Breast epithelium (tissue), 4 donors: Measurements from ENCODE around the gene CDC14A. TPM values are rescaled to one million over a fixed set of nuclear protein-coding genes. Genes with fewer than 3 reads are reported as not detected.
A peak's percentile ranks its signal among the peaks of the same experiment; 100 is the strongest.

Source experiments
- DNase-seq, 2 donors: peaks; one replicate each; pipeline ENCODE4 v3.0.0-alpha.2; 2019; ENCODE audit warnings: low spot score in 2 of 2
- H3K27ac ChIP-seq, 2 donors: fragments of 200-600 bp; sonication (generic) in 1 of 2; one replicate each; pipeline ENCODE4 v1.5.1; 2016 to 2019; ENCODE audit warnings: mild to moderate bottlenecking in 1 of 2
- H3K27me3 ChIP-seq, 2 donors: fragments of 200-600 bp; sonication (generic) in 1 of 2; one replicate each; pipeline versions ENCODE4 v1.5.1 to v1.6.0; 2017 to 2019; ENCODE audit warnings: control low read depth in 1 of 2, mild to moderate bottlenecking in 1 of 2
- H3K36me3 ChIP-seq: fragments of 200-600 bp; one replicate; pipeline ENCODE4 v1.5.1; 2019
- H3K4me1 ChIP-seq, 2 donors: fragments of 200-600 bp; sonication (generic); one replicate each; pipeline ENCODE4 v1.5.1; 2016 to 2019; ENCODE audit warnings: control low read depth in 1 of 2
- H3K4me3 ChIP-seq, 3 donors: fragments of 200-600 bp; sonication (generic); 1 replicate in 2 of 3; 2 replicates in 1 of 3; pipeline ENCODE4 v1.5.1; 2016 to 2019; ENCODE audit warnings: mild to moderate bottlenecking in 3 of 3, moderate library complexity in 2 of 3
- H3K9me3 ChIP-seq, 2 donors: fragments of 200-600 bp; sonication (generic) in 1 of 2; one replicate each; pipeline ENCODE4 v1.5.1; 2016 to 2019; ENCODE audit warnings: control low read depth in 1 of 2
- CTCF ChIP-seq, 3 donors: fragments of 450-650 bp; IDR thresholded peaks; one replicate each; pipeline ENCODE4 v1.5.1; 2016 to 2017; ENCODE audit warnings: antibody characterized with exemption in 3 of 3, mild to moderate bottlenecking in 3 of 3, moderate library complexity in 3 of 3
- POLR2A ChIP-seq: fragments of 450-650 bp; IDR thresholded peaks from one replicate; pipeline ENCODE4 v1.6.1; 2016; ENCODE audit warnings: antibody characterized with exemption, mild to moderate bottlenecking, moderate library complexity
- POLR2AphosphoS5 ChIP-seq, 3 donors: sonication (generic); formaldehyde crosslinking; IDR thresholded peaks; one replicate each; pipeline ENCODE4 v1.6.1; 2017; ENCODE audit warnings: antibody characterized with exemption in 3 of 3
- intact Hi-C: fragments of 100-400 bp; cut with DNase I; formaldehyde crosslinking; loops from one replicate; pipeline ENCODE4 v1.15.1; 2023; ENCODE audit warnings: low total_unique reads
- total RNA-seq, 3 donors: library from RNA; depleted of rRNA; stranded (reverse); fragments of >200 nt; gene quantifications; one replicate each; pipeline ENCODE4 v1.1.0, GENCODE V29; 2016

The CDC14A gene
- total RNA-seq, 3 donors from 2014 or later = 16.5 to 49.3 (median 33.1) TPM

- no peaks in the 10 kb centered on the region for H3K9me3 ChIP-seq
- intact Hi-C loops = no loop called here
- no peaks in the 10 kb centered on the region for H3K27me3 ChIP-seq
- peak overlapping the region; percentile 67 to 99 (median 68) for H3K4me3 ChIP-seq
- TF ChIP-seq POLR2AphosphoS5 (IDR thresholded peaks at IDR 0.05) (no peak), CTCF (IDR thresholded peaks at IDR 0.05) (no peak), POLR2A (no peak)
- no peaks in the 10 kb centered on the region for H3K4me1 ChIP-seq
- H3K36me3 ChIP-seq = no peaks in the 10 kb centered on the region
- H3K27ac ChIP-seq = peak overlapping the region; percentile 88 to 93
- no peak for DNase-seq
Observed at GRCh38 chr1:100350787-100351094, 1.6 kb upstream of the CDC14A start.

- intact Hi-C loops = no loop called here
- TF ChIP-seq CTCF (IDR thresholded peaks at IDR 0.05) (no peak), POLR2A (no peak), POLR2AphosphoS5 (IDR thresholded peaks at IDR 0.05) (peak in 2 of 3 donors; percentile 65 to 69)
- peak; percentile 63 to 84 for DNase-seq
- Histone ChIP-seq H3K36me3 (no peaks in the 10 kb centered on the region), H3K4me3 (peak overlapping the region; percentile 67 to 99 (median 68)), H3K9me3 (no peaks in the 10 kb centered on the region), H3K4me1 (no peaks in the 10 kb centered on the region), H3K27ac (peak overlapping the region; percentile 88 to 93), H3K27me3 (no peaks in the 10 kb centered on the region)
Observed at GRCh38 chr1:100351095-100351887, 1.0 kb upstream of the CDC14A start.

- TF ChIP-seq POLR2AphosphoS5 (IDR thresholded peaks at IDR 0.05) (no peak), POLR2A (no peak), CTCF (IDR thresholded peaks at IDR 0.05) (no peak)
- Histone ChIP-seq H3K27me3 (no peaks in the 10 kb centered on the region), H3K27ac (peak overlapping the region; percentile 88 to 93), H3K4me3 (peak overlapping the region; percentile 67 to 99 (median 68)), H3K9me3 (no peaks in the 10 kb centered on the region), H3K36me3 (no peaks in the 10 kb centered on the region), H3K4me1 (no peaks in the 10 kb centered on the region)
- peak in 1 of 2 donors; percentile 35 for DNase-seq
- intact Hi-C loops = no loop called here
Observed at GRCh38 chr1:100353071-100353801, 930 bp downstream of the CDC14A start.

- no peak for DNase-seq
- Histone ChIP-seq H3K27me3 (no peaks in the 10 kb centered on the region), H3K27ac (peak overlapping the region in 1 of 2 donors; percentile 34), H3K4me3 (peak overlapping the region; percentile 67 to 99 (median 68)), H3K36me3 (no peaks in the 10 kb centered on the region), H3K4me1 (no peaks in the 10 kb centered on the region), H3K9me3 (no peaks in the 10 kb centered on the region)
- peak in 1 of 3 donors; percentile 11 for TF ChIP-seq CTCF (IDR thresholded peaks at IDR 0.05)
- no peak for TF ChIP-seq POLR2AphosphoS5 (IDR thresholded peaks at IDR 0.05)
- TF ChIP-seq POLR2A = no peak
- intact Hi-C loops = no loop called here
Observed at GRCh38 chr1:100353988-100354387, 1.7 kb downstream of the CDC14A start.

- Histone ChIP-seq H3K9me3 (no peaks in the 10 kb centered on the region), H3K27ac (peak overlapping the region; percentile 23 to 34), H3K4me3 (peak overlapping the region in 1 of 3 donors; percentile 0), H3K4me1 (no peaks in the 10 kb centered on the region), H3K27me3 (no peaks in the 10 kb centered on the region), H3K36me3 (no peaks in the 10 kb centered on the region)
- intact Hi-C loops = no loop called here
- peak in 1 of 2 donors; percentile 40 for DNase-seq
- TF ChIP-seq CTCF (IDR thresholded peaks at IDR 0.05) = no peak
- no peak for TF ChIP-seq POLR2A
- TF ChIP-seq POLR2AphosphoS5 (IDR thresholded peaks at IDR 0.05) = peak in 1 of 3 donors; percentile 35
Observed at GRCh38 chr1:100354971-100355394, 2.7 kb downstream of the CDC14A start.
